Stimulated activated CD4-positive, alpha-beta T cell treated with anti-CD3 and anti-CD28 coated beads, Interleukin-1b, Interleukin-23, amount 100 ng/mL, for 48 hours (primary cell): ENCODE results near the gene DDX10.

Source experiments
- DNase-seq: peaks from one replicate; pipeline ENCODE4 v3.0.0-alpha.2; 2020

Gene DDX10

GRCh38 chr11:108877178-108877577, 212.3 kb downstream of the DDX10 start:
- DNase-seq, result no peak

DNA sequence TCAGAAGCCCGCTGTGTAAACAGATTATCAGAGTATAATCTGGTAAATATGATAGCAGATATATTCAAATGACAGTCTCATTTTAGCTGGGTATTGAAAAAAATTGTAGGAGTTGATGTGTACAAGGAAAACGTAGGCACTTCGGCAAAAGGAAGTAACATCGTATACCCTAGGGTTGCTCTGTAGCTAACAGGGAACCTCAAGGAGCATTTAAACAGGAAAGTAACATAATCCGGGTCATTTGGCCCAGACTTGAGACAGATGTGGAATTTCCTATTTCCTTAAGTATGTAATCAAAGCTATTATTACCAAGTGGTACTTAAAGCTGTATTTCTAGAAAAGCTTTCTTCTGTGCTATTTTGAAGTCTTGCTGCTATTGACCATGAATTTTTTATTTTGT, 215.6 kb downstream of the DDX10 start:
- no peak for DNase-seq

- DNase-seq, result no peak
These were observed 216.3 kb downstream of the DDX10 start for GRCh38 chr11:108881131-108881530.

DNA sequence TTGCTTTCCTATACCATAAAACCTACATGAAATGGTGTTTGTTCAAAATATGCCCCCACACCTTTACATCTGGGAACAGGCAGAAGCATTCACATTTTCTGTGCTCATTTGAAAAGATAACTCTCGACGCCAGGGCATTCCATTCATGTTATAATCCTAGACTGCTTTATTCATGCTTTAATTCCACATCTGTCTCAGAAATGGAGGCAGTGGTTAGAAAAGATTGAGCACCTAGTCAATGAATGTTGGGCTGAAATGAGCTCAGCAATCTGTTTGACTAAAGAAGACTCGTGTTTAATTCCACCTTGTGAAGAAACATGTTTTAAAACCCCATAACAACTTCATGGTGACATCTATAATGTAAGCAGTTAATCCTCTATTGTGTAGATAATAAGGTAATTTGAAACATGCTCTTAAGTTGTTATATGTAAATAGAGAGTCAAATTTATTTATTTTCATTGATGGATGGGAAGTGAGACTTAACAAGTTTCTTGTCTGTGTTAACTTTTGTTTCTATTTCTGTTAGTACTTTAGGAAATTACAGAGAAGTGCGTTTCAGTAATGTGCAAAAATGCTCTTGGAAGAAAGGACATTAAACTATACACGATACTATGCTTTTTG, 217.5 kb downstream of the DDX10 start:
- no peak for DNase-seq

DNA sequence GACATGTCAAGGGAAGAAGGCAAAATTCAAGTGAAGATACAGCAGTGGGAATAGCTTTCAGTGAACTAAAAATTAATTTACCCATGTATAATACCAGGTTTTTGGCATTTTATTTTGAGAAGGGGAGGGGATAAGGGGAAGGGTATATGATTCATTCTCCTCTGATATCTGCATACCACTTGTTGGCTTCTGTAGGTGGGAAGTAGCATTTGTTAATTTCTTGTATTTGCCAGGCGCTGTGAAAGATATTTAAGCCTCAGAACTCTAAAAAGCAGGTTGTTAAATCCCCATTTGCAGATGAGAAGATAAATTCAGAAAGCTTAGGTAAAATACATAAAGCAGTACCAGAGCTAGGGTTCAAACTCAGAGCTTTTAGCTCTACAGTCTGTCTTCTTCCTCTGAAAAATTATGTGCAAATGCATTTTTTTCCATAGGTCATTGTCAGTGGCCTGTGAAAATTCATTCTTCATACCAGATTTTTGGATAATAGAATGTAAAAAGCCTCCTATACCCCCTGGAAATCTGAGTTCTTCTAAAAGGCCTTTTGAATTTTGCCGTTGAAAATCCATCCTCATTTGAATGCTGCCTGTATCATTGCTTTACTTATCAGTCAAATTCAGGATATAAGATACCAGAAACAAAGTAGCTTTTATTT, 221.3 kb downstream of the DDX10 start:
- DNase-seq, result no peak

GRCh38 chr11:108886660-108887009, 221.8 kb downstream of the DDX10 start:
- DNase-seq, result no peak

DNA sequence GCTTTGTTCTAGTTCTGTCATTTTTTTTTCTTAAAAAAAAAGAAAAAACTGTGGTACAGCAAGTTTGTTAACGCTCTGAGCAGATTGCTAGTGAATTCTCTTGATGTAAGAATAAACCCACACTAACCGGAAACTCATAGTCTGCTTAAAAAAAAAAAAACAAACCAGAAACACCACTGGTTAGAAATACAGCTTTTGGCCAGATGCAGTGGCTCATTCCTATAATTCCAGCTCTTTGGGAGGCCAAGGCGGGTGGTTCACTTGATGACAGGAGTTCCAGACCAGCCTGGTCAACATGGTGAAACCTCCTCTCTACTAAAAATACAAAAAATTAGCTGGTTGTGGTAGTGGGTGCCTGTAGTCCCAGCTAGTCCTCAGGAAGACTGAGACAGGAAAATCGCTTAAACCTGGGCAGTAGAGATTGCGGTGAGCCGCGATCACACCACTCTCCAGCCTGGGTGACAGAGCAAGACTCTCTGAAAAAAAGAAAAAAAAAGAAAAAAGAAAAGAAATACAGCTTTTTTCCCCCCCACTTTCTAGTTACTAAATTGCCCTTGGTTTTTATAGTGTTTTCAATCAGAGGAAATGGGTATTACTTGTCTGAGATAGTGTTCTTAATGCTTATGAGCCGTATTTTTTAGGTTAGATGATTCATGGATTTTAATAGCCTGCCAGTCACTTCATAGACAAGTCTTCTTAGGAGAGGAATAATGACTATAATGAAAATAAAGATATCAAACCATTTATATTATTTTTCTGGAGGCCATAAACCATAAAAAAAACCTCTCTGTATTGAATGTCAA, 222.8 kb downstream of the DDX10 start:
- no peak for DNase-seq

GRCh38 chr11:108890482-108891105, 225.7 kb downstream of the DDX10 start:
- DNase-seq, result no peak

- DNase-seq, result no peak
These were observed 226.3 kb downstream of the DDX10 start for GRCh38 chr11:108891143-108891542.

- no peak for DNase-seq
These were observed 227.1 kb downstream of the DDX10 start for GRCh38 chr11:108891909-108892511.

DNA sequence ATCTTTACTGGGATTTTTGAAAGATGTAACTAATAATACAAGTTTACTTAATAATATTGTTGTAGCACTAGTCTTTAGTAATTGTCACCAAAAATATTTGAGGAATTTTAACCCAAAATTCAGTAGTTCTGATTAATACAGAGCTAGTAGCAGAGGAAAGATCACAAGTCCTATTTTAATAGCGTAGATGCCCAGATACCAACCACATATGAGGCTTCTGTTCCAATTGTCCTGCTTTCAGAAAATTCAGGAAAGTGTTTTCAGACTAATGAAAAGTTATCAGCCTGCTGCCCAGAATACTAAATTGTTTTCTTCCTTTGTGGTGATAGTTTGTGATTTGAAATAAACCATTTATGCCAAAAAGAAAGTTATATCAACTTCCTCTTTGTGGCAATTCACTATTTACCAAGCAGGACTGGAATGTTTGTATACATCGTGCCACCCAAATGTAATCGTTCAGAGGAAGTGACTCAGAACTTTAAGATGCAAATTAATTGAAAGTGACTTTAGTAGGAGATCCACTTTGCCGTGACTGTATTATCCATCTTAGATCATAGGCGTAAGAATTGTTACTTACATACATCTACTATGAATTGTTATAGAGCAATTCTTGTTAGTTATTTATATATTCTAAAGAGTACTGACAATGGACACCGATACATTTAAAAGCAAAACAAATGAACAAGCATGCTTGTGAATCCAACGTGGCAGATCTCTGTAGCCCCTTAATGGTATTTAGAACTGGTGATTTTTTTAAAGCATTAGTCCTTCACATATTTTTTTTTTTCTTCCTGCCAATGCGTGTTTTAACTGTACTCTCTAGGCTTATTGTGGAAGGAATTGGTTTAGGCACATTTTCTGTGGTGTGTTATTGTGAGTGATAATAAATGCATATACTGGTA, 231.0 kb downstream of the DDX10 start:
- no peak for DNase-seq

DNA sequence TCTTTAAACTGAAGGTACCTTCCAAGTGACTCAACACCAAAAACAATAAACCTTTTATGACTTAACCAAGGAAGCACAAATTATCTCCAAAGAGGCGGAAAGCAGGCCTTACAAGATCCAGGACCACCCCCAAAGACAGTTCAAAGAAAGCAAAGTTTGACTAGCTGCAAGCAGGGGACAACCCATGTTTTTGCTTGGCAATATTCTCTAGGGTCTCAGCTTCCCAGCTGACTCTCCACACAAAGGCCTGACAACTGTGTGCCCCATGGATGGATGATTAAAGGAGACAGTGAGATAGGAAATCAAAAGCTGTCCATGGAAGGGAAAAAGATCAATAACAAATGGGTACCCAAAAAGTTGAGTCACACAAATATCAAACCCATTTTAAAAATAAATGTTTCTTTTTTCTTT, 232.2 kb downstream of the DDX10 start:
- no peak for DNase-seq

GRCh38 chr11:108897916-108898315, 233.0 kb downstream of the DDX10 start:
- no peak for DNase-seq

DNA sequence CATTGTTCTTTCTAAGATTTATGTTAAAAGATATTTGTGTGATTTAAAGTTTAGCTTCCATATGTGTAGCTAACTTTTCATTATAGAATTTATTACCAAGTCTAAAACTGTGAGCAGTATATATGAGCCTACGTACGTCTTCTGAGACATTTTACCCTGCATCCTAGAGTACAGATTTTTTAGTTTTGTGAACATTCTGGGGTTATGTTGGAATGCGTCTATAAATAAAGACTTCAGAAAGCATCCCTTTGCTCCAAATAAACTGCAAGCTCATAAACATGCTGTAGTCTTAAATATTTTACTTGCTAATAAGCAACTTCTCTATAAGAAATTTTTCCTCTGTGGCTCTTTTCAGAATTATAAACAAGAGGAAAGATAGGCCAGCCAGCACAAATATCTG, 236.5 kb downstream of the DDX10 start:
- DNase-seq, result no peak

DNA sequence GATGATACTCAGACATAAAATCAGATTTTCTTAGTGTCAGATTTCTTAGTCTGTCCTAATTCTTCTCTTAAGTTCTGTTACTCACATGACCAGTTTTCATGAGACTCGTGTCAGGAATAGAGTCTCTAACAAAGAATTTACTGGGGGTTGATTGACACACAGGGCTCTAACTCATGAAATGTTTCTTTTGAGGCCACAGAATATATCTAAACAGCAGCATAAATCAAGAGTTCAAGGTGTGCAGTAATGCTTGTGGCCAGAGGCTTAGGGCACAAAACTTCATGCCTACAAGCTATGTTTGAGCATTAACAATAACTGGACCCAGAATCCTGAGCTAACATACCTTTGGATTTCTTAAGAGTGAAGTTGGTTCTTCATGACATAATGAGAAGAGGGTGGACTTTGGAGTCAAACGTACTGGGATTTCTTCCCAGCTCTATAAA, 237.2 kb downstream of the DDX10 start:
- DNase-seq, result no peak

- no peak for DNase-seq
These were observed 239.6 kb downstream of the DDX10 start for GRCh38 chr11:108904480-108904879.

DNA sequence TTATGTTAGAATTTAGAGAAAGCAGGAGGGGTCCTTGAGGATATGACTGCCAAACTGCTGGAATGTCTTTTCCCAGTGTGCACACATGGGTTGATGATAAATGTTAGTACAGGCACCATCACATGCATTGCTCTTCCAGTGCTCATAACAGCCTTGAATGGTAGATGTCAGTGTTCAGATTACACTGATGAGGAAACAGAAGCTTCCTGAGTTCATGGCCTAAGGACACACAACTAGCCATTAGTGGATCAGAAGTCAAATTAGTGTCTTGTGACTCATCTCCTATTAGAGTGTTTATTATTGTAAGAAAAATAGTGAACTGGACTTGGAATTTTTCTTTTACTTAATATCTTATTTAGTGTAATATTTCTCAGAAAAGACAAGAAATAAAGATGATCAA, 241.5 kb downstream of the DDX10 start:
- no peak for DNase-seq

- DNase-seq, result no peak
These were observed 242.0 kb downstream of the DDX10 start for GRCh38 chr11:108906826-108907225.

- no peak for DNase-seq
These were observed 244.2 kb downstream of the DDX10 start for GRCh38 chr11:108909041-108909440.

DNA sequence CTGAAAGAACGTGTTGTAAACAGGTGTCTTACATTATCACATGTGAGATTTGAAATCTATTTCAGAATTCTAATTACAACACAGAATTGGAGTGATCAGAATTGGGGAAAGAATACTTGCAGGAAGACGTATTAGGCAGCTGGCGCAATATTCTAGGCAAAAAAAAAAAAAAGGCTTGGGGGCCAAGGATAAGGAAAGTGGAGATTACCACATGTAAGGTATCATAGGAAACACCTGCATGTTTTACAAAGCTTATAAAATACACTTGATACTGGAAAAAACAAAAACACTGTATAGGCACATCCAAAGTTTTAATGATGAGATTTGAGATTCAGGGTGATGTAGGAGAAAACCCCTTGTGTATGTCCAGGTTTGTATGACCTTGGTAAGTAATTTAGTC, 245.1 kb downstream of the DDX10 start:
- no peak for DNase-seq

DNA sequence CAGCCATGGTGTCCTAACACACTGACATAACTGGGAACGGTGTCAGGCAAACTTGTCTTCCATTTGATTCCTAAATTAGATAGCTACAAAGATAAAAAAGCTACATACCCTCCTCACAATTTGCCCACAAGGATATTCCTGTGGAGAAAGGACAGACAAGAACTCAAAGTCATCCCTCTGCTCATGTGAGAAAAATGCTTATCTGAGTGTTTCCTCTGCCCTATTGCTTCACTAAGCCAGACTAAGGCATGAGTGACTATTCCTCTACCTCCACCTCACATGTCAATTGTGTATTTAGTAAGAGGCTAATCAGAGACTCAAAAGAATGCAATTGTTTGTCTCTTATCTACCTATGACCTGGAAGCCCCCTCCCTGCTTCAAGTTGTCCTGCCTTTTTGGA, 247.7 kb downstream of the DDX10 start:
- DNase-seq, result no peak

DNA sequence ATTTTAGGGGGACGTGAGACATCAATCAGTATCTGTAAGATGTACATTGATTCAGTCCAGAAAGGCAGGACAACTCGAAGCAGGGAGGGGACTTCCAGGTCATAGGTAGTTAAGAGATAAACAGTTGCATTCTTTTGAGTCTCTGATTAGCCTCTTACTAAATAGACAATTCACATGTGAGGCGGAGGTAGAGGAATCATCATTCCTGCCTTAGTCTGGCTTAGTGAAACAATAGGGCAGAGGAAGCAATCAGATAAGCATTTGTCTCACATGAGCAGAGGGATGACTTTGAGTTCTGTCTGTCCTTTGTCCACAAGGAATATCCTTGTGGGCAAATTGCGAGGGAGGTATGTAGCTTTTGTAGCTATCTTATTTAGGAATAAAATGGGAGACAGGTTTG, 248.3 kb downstream of the DDX10 start:
- no peak for DNase-seq
